Measurements from ENCODE around the gene PTPN21. TPM values are rescaled to one million over a fixed set of nuclear protein-coding genes. Genes with fewer than 3 reads are reported as not detected.

Gene PTPN21
- polyA plus RNA-seq, 2 of the 4 experiments (the other 2 are of a cell fraction): 6.5 to 8.3 TPM

GRCh38 chr14:88500611-88501010 lies 54.2 kb downstream of the PTPN21 start (continued):
- TF ChIP-seq TP53 (CRISPR knock-in tag; IDR thresholded peaks at IDR 0.05): no peak
- TF ChIP-seq CHD2 (IDR thresholded peaks at IDR 0.05; ENCODE audit: low read length, partially characterized antibody): no peak
- no peak for TF ChIP-seq RNF2 (IDR thresholded peaks at IDR 0.05; ENCODE audit: borderline replicate concordance, low read depth)
- TF ChIP-seq TFCP2L1 (CRISPR knock-in tag; IDR thresholded peaks at IDR 0.05): no peak
- TF ChIP-seq EHMT2 (IDR thresholded peaks at IDR 0.05; ENCODE audit: low read depth): no peak
- TF ChIP-seq EP300 (IDR thresholded peaks at IDR 0.05): no peak
- TF ChIP-seq CTCF (IDR thresholded peaks at IDR 0.05): no peak
- TF ChIP-seq POLR2A (IDR thresholded peaks at IDR 0.05; ENCODE audit: low read length): no peak

- CTCF ChIA-PET: interaction anchor here (2.3 kb wide), 1 partner anchor 61 kb away, joined by 9 read pairs; no protein-coding TSS in a partner anchor
- no peak for DNase-seq (ENCODE audit: low read depth in 1 of 2, low spot score in 1 of 2)
- POLR2A ChIA-PET: no interaction called here
- WGBS (ENCODE audit: missing lambda C conversion rate): 97% methylated on average over 6 of the region's 6 CpGs
- no peak overlapping the region for H3K4me3 ChIP-seq
- no peak overlapping the region for H3K4me2 ChIP-seq
- no peak overlapping the region for H3K27ac ChIP-seq
- ATAC-seq: no peak
- no peaks in the 10 kb centered on the region for H3K4me1 ChIP-seq
- H3K9me3 ChIP-seq: no peaks in the 10 kb centered on the region
- no peak for FAIRE-seq
- TF ChIP-seq E2F6 (IDR thresholded peaks at IDR 0.05; ENCODE audit: borderline replicate concordance, low read depth): no peak
- TF ChIP-seq HOXB13 (CRISPR knock-in tag; IDR thresholded peaks at IDR 0.05; ENCODE audit: low read depth): no peak
- no peak for TF ChIP-seq EHF (CRISPR knock-in tag; IDR thresholded peaks at IDR 0.05)
- no peak for TF ChIP-seq EP300 (IDR thresholded peaks at IDR 0.05)
- no peak for TF ChIP-seq FOSB (CRISPR knock-in tag; IDR thresholded peaks at IDR 0.05)
- no peak for TF ChIP-seq NR3C1 (IDR thresholded peaks at IDR 0.05)
- no peak for TF ChIP-seq CEBPB (IDR thresholded peaks at IDR 0.05)
- no peak for TF ChIP-seq POLR2A (IDR thresholded peaks at IDR 0.05; ENCODE audit: low read length)
- no peak for TF ChIP-seq ELK1 (IDR thresholded peaks at IDR 0.05; ENCODE audit: low read depth, low read length)
- TF ChIP-seq HOXB5 (CRISPR knock-in tag; IDR thresholded peaks at IDR 0.05): no peak
- no peak for TF ChIP-seq RCOR1 (IDR thresholded peaks at IDR 0.05; ENCODE audit: low read depth, low read length)
- TF ChIP-seq ZFP36 (IDR thresholded peaks at IDR 0.05; ENCODE audit: borderline replicate concordance, partially characterized antibody): no peak
- TF ChIP-seq CBX8 (IDR thresholded peaks at IDR 0.05): no peak
- TF ChIP-seq RAD21 (conservative IDR thresholded peaks at IDR 0.05 in 1 of 2, IDR thresholded peaks at IDR 0.05 in 1 of 2): no peak
- TF ChIP-seq KDM5A (IDR thresholded peaks at IDR 0.05): no peak
Observed at GRCh38 chr14:88499225-88499624, 55.6 kb downstream of the PTPN21 start.

- Histone ChIP-seq H3K9me3 (no peaks in the 10 kb centered on the region), H3K4me1 (no peaks in the 10 kb centered on the region), H3K4me3 (no peak overlapping the region), H3K4me2 (no peak overlapping the region), H3K27ac (no peak overlapping the region)
- DNase-seq (ENCODE audit: low read depth in 1 of 2, low spot score in 1 of 2) (no peak), ATAC-seq (no peak), FAIRE-seq (no peak)
- ChIA-PET POLR2A (no interaction called here), CTCF (no interaction called here)
- TF ChIP-seq E2F6 (IDR thresholded peaks at IDR 0.05; ENCODE audit: borderline replicate concordance, low read depth): no peak
- no peak for TF ChIP-seq MYC (IDR thresholded peaks at IDR 0.05; ENCODE audit: borderline replicate concordance, low read length)
- no peak for TF ChIP-seq FOSB (CRISPR knock-in tag; IDR thresholded peaks at IDR 0.05)
- whole genome bisulfite sequencing (ENCODE audit: missing lambda C conversion rate): 89% methylated on average over 3 of the region's 3 CpGs
Observed at GRCh38 chr14:88496414-88496813, 58.4 kb downstream of the PTPN21 start.
